ENCODE measurements around the gene PDGFC.

PDGFC gene

DNA sequence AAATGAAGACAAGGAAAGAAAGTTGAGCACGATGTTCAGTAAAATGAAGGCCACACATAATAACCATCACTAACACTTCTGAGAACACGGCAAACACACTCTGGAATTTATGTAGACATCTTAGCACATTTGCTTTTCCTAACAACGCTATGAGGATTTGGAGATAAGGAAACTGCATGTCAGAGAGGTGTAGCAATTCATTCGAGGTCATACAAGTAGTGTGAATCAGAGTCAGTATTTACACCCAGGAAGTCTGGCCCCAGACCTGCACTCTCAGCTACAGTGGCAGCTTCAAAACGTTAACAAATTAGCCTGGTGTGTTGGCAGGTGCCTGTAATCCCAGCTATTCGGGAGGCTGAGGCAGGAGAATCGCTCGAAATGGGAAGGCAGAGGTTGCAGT is 253.4 kb downstream of the PDGFC start:
- no peak overlapping the region for H3K4me3 ChIP-seq (ENCODE audit: extremely low read depth, insufficient read depth, low read length, poor library complexity, severe bottlenecking)
- H3K36me3 ChIP-seq (ENCODE audit: control insufficient read depth, insufficient read depth, low read length), result no peaks in the 10 kb centered on the region
- H3K27ac ChIP-seq (ENCODE audit: low read depth, low read length, severe bottlenecking), result no peak overlapping the region
- no peaks in the 10 kb centered on the region for H3K4me1 ChIP-seq (ENCODE audit: control insufficient read depth, insufficient read depth, low read length, poor library complexity, severe bottlenecking)
- no peaks in the 10 kb centered on the region for H3K9me3 ChIP-seq (ENCODE audit: control insufficient read depth, low read length)
- WGBS, 2 experiments (ENCODE audit: insufficient coverage in 2 of 2), result 86 to 93% methylated on average over 5 of the region's 8 CpGs

DNA sequence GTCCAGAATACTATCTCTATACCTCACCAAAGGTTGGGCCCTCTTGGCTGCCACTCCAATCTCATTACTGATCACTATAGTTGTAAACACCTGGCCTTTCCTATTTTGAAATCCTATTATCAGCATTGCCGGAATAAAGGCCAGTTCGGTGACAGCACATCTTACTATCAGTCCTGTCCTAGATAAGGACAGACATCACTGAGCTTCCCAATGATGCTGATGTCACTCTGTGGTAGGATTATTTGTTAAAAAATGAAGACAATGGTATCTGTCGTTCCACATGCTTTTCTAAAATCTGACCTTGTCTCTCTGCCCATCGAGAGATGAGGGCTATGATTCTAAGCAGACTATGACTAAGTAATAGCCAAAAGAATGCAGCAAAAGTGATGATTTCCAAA is 260.4 kb downstream of the PDGFC start:
- Histone ChIP-seq H3K4me1 (ENCODE audit: control insufficient read depth, insufficient read depth, low read length, poor library complexity, severe bottlenecking) (no peaks in the 10 kb centered on the region), H3K27ac (ENCODE audit: low read depth, low read length, severe bottlenecking) (no peak overlapping the region), H3K36me3 (ENCODE audit: control insufficient read depth, insufficient read depth, low read length) (no peaks in the 10 kb centered on the region), H3K4me3 (ENCODE audit: extremely low read depth, insufficient read depth, low read length, poor library complexity, severe bottlenecking) (no peak overlapping the region), H3K9me3 (ENCODE audit: control insufficient read depth, low read length) (no peaks in the 10 kb centered on the region)
- 87 to 91% methylated on average over 4 of the region's 4 CpGs for WGBS, 2 experiments (ENCODE audit: insufficient coverage in 2 of 2)
